ENCODE data around the gene EMILIN2.
"Not testable (repeated sequence)": the region's sequence is repeated elsewhere in the genome, so short reads cannot be mapped to it uniquely, and the experiment has no call there.

The EMILIN2 gene

DNA sequence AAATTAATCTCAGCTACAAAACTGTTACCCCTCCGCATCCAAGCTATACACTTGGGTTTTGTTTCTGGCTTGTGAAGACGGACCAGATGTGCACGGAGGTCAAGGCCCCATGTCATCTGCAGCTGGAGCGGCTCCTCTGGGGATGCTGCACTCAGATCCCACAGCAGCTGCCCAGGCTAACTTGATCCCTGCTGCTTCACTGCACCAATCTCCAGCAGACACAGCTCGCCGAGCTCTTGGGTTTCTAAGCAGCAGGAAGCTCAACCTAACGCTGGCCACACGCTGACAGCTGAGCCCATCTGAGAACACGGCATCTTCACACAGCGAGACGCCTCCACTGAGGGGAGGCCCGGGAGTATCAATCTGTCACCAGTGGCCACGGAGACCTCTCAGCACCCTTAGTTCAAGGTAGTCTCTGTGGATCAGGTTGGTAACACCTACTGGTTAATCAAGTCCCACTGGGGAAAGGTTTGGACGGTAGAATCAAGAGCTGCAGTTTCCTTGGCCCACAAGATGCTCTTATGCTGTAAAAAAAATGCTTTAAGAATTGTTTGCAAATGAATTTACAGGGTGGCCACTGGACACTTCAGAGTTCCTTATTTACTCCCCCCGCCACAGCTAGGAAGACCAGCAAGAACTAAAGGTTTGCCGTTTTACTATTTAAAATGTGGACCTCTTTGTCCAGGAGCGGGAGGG lies 67.5 kb downstream of the EMILIN2 start:
- TF ChIP-seq L3MBTL2 (conservative IDR thresholded peaks at IDR 0.05) (no peak), ARNT (IDR thresholded peaks at IDR 0.05) (no peak), SP1 (IDR thresholded peaks at IDR 0.05) (no peak), NFRKB (IDR thresholded peaks at IDR 0.05) (no peak), LEF1 (IDR thresholded peaks at IDR 0.05; ENCODE audit: borderline replicate concordance) (no peak), FOXA1 (IDR thresholded peaks at IDR 0.05) (no peak), BHLHE40 (IDR thresholded peaks at IDR 0.05; ENCODE audit: borderline replicate concordance) (no peak), ELF4 (IDR thresholded peaks at IDR 0.05) (no peak), HDGF (IDR thresholded peaks at IDR 0.05; ENCODE audit: borderline replicate concordance) (no peak), FOXK2 (IDR thresholded peaks at IDR 0.05) (no peak), ZNF384 (IDR thresholded peaks at IDR 0.05) (no peak), SUZ12 (IDR thresholded peaks at IDR 0.05) (no peak), TARDBP (IDR thresholded peaks at IDR 0.05) (no peak), FOXM1 (IDR thresholded peaks at IDR 0.05; ENCODE audit: borderline replicate concordance) (no peak), CTBP1 (IDR thresholded peaks at IDR 0.05; ENCODE audit: borderline replicate concordance) (no peak)
- TF ChIP-seq, protein P1, sequence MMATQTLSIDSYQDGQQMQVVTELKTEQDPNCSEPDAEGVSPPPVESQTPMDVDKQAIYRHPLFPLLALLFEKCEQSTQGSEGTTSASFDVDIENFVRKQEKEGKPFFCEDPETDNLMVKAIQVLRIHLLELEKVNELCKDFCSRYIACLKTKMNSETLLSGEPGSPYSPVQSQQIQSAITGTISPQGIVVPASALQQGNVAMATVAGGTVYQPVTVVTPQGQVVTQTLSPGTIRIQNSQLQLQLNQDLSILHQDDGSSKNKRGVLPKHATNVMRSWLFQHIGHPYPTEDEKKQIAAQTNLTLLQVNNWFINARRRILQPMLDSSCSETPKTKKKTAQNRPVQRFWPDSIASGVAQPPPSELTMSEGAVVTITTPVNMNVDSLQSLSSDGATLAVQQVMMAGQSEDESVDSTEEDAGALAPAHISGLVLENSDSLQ (IDR thresholded peaks at IDR 0.05): no peak
- ChIA-PET POLR2A (no interaction called here), CTCF (interaction anchor here (0.8 kb wide), 1 partner anchor 19 kb away, joined by 3 read pairs; no protein-coding TSS in a partner anchor)
- no peak for DNase-seq (ENCODE audit: extremely low spot score)

DNA sequence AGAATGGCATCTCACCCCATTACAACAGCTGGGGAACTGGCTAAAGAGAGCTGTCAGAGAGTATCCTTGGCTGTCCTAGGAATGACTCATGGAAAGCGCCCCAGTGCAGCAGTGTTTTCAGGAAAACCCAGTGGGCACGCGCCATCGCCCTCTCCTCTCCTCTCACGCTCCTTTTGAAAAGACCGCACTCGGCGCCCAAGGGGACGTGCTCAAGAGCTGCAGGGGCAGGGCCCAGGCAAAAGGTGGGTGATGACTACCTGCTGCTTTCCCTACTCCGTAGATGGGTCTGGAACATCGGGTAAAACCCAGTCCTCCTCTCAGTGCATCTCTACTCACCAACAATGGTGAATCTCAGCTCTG lies 68.1 kb downstream of the EMILIN2 start:
- POLR2A ChIA-PET: no interaction called here
- CTCF ChIA-PET: interaction anchor here (0.8 kb wide), 1 partner anchor 18 kb away, joined by 3 read pairs; no protein-coding TSS in a partner anchor
- no peak for DNase-seq (ENCODE audit: extremely low spot score)
- TF ChIP-seq SUZ12 (IDR thresholded peaks at IDR 0.05): no peak
- no peak for TF ChIP-seq ARNT (IDR thresholded peaks at IDR 0.05)
- TF ChIP-seq ZNF384 (IDR thresholded peaks at IDR 0.05): no peak

DNA sequence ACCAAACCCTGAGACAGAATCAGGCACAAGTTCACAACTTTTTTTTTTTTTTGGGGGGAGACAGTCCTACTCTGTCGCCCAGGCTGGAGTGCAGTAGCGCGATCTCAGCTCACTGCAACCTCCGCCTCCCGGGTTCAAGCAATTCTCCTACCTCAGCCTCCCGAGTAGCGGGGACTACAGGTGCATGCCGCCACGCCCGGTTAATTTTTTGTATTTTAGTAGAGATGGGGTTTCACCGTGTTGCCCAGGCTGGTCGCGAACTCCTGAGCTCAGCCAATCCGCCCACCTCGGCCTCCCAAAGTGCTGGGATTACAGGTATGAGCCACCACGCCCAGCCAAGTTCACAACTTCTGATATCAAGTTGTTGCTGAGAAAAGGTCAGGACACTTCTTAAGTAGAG lies 68.7 kb downstream of the EMILIN2 start:
- CTCF ChIA-PET: interaction anchor here (0.8 kb wide), 1 partner anchor 17 kb away, joined by 3 read pairs; no protein-coding TSS in a partner anchor
- POLR2A ChIA-PET; DNase-seq (ENCODE audit: extremely low spot score): not testable (repeated sequence)

DNA sequence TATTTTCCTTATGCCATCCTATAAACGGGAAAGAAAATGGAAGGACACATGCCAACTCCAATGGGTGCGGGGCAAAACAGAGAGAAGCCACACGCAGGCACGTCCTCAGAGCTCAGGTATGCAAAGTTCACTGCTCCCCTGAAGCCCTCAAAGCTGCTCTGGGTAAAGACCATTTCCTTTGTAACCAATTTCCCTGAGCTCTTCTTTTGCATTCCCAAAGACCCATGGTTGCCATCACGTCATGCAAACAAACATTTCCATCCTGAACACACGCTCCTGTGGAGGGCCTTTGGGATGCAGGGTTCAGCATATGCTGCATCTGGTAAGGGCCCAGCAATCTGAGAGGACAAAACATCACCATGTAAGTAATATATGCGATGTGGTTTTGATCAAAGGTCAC lies 69.4 kb downstream of the EMILIN2 start:
- TF ChIP-seq NFRKB (IDR thresholded peaks at IDR 0.05) (no peak), SP1 (IDR thresholded peaks at IDR 0.05) (no peak)
- ChIA-PET CTCF (no interaction called here), POLR2A (no interaction called here)
- DNase-seq (ENCODE audit: extremely low spot score): no peak

DNA sequence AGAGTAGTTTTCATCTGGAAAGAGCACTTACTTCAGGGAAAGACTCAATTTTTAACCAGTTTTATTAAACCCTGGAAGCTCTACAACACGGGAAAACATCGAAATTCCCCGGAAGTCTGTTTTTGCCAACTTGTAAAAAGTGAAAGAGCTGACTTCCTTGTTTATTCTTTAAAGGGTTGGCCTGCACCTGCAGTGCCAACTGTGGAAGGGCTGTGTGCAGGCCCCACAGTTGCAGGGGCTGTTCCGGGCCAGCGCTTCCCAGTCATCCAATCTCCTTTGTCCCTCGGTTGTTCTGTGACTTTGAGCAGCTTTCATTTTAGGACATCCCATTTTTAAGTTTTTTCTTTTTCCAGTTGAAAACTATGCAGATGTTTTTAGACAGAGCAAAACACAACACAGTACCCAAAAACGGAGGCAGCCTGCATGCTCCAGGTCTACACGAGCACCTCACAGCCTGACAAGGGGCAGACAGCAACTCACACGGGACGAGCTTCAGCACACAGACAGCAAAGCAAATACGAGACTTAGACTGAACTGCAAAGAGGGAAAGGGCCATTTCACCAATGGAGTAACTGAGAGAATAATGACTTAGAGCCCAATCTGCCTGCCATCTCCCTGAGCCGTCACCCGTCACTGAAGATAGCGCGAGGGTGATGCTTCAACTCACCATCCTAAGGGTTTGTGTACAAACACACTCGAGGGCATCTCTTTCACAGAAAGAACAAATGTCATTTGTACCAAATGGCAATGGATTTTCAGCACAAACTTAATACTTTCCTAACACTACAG lies 70.6 kb downstream of the EMILIN2 start:
- TF ChIP-seq FOXM1 (IDR thresholded peaks at IDR 0.05; ENCODE audit: borderline replicate concordance) (no peak), SP1 (IDR thresholded peaks at IDR 0.05) (no peak)
- ChIA-PET CTCF (interaction anchor here (0.5 kb wide), 1 partner anchor 265 kb away, joined by 3 read pairs; no protein-coding TSS in a partner anchor), POLR2A (no interaction called here)
- no peak for DNase-seq (ENCODE audit: extremely low spot score)

DNA sequence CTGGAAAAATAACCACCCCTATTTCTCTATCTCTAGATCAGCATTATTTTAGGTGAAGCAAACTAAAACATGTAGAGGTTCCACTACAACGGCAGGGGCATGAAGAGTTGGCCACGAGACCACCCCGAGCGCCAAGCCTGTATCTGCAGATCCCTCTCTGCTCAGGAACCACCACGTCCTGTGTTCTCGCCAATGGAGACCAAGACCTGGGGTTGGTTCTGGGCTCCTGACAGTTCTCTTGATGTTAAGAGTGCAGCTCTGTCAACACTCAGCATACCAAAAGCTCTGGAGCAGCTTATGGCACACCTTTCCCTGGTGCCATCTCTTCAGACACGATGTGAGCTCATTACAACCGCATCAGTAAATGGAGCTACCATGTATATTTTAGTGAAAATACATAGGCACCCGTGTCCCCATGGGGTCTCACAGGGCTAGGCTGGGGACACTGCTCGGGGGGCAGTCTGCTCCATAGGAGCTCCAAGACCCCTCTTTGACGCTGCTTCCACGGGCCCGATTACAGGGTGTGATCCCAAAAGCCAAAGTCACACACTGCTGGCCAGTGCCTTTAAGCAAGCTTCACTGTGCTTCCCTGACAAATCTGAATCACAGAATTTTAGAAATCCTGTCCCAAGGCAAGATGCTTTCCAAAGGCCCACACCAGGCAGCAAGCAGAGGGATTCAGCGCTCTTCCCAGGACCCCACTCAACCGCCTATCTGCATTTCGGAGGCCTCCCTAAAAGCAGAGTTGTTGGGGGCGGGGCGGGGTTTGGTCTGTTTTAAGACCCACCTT lies 72.2 kb downstream of the EMILIN2 start:
- no peak for DNase-seq (ENCODE audit: extremely low spot score)
- TF ChIP-seq, protein P1 (IDR thresholded peaks at IDR 0.05): no peak
- no peak for TF ChIP-seq CTBP1 (IDR thresholded peaks at IDR 0.05; ENCODE audit: borderline replicate concordance)
- no peak for TF ChIP-seq NFRKB (IDR thresholded peaks at IDR 0.05)
- no peak for TF ChIP-seq SP1 (IDR thresholded peaks at IDR 0.05)
- no peak for TF ChIP-seq L3MBTL2 (conservative IDR thresholded peaks at IDR 0.05)
- TF ChIP-seq ELF4 (IDR thresholded peaks at IDR 0.05): no peak
- TF ChIP-seq ZNF384 (IDR thresholded peaks at IDR 0.05): no peak
- TF ChIP-seq TARDBP (IDR thresholded peaks at IDR 0.05): no peak
- no peak for TF ChIP-seq FOXK2 (IDR thresholded peaks at IDR 0.05)
- no peak for TF ChIP-seq SUZ12 (IDR thresholded peaks at IDR 0.05)
- no peak for TF ChIP-seq BHLHE40 (IDR thresholded peaks at IDR 0.05; ENCODE audit: borderline replicate concordance)
- TF ChIP-seq FOXM1 (IDR thresholded peaks at IDR 0.05; ENCODE audit: borderline replicate concordance): no peak
- TF ChIP-seq LEF1 (IDR thresholded peaks at IDR 0.05; ENCODE audit: borderline replicate concordance): no peak
- ChIA-PET CTCF (interaction anchor here (1.0 kb wide), 1 partner anchor 144 kb away, joined by 3 read pairs; no protein-coding TSS in a partner anchor), POLR2A (no interaction called here)

DNA sequence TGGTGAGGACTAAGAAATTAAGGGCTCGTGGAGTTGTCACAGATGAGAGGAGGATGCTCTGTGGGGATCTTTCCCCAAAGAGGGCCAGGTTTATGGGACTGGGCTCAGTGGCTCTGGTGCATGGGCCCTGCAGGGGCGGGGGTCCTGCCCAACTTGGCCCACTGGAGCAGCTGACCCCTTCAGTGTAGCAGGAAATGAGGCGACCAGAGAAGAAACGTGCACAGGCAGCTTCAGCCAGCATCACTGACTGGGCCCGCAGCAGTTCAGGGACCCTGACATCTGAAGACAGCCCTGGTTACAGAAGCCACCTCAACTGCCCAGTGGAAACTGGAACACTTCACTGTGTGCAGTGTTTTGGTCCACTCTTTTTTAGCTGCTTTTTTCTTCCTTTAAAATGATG lies 72.8 kb downstream of the EMILIN2 start:
- TF ChIP-seq HDGF (IDR thresholded peaks at IDR 0.05; ENCODE audit: borderline replicate concordance) (no peak), FOXA1 (IDR thresholded peaks at IDR 0.05) (no peak), CTBP1 (IDR thresholded peaks at IDR 0.05; ENCODE audit: borderline replicate concordance) (no peak), SP1 (IDR thresholded peaks at IDR 0.05) (no peak)
- TF ChIP-seq, protein P1 (IDR thresholded peaks at IDR 0.05): no peak

More for the DNA sequence above, 72.8 kb downstream of the EMILIN2 start:
- DNase-seq (ENCODE audit: extremely low spot score): no peak
- ChIA-PET POLR2A (no interaction called here), CTCF (interaction anchor here (1.0 kb wide), 1 partner anchor 143 kb away, joined by 3 read pairs; no protein-coding TSS in a partner anchor)
